GM21360 (cell line): Measurements from ENCODE around the gene EPC1.
"Not testable (repeated sequence)": the region's sequence is repeated elsewhere in the genome, so short reads cannot be mapped to it uniquely, and the experiment has no call there.

ENCODE experiments used
- ATAC-seq: cut with Tn5 transposase; IDR thresholded peaks from one replicate; pipeline ENCODE4 v1.9.1; 2021; ENCODE audit warnings: mild to moderate bottlenecking, moderate library complexity; ENCODE audit not compliant: unreplicated experiment

EPC1 gene

GRCh38 chr10:32295027-32295426, 51.9 kb downstream of the EPC1 start:
- no peak for ATAC-seq

GRCh38 chr10:32293581-32293980, 53.4 kb downstream of the EPC1 start:
- ATAC-seq: no peak

GRCh38 chr10:32279795-32280194, 67.2 kb downstream of the EPC1 start:
- no peak for ATAC-seq

GRCh38 chr10:32273336-32273735, 73.6 kb downstream of the EPC1 start:
- ATAC-seq: no peak

GRCh38 chr10:32271617-32272016, 75.3 kb downstream of the EPC1 start:
- no peak for ATAC-seq

- ATAC-seq: no peak
Observed at GRCh38 chr10:32269343-32270100, 77.4 kb downstream of the EPC1 start.

GRCh38 chr10:32268788-32269187, 78.2 kb downstream of the EPC1 start:
- no peak for ATAC-seq

- ATAC-seq: no peak
Observed at GRCh38 chr10:32266979-32267378, 80.0 kb downstream of the EPC1 start.

- ATAC-seq: no peak
Observed at GRCh38 chr10:32266566-32266965, 80.4 kb downstream of the EPC1 start.

- ATAC-seq: no peak
Observed at GRCh38 chr10:32265756-32266155, 81.2 kb downstream of the EPC1 start.

GRCh38 chr10:32263300-32263699, 83.7 kb downstream of the EPC1 start:
- no peak for ATAC-seq

GRCh38 chr10:32259551-32259950, 87.4 kb downstream of the EPC1 start:
- no peak for ATAC-seq

GRCh38 chr10:32256613-32257437, 90.1 kb downstream of the EPC1 start:
- ATAC-seq: no peak

GRCh38 chr10:32253821-32254220, 93.1 kb downstream of the EPC1 start:
- no peak for ATAC-seq

GRCh38 chr10:32253276-32253675, 93.7 kb downstream of the EPC1 start:
- ATAC-seq: no peak

GRCh38 chr10:32250489-32250888, 96.5 kb downstream of the EPC1 start:
- not testable (repeated sequence) for ATAC-seq

GRCh38 chr10:32246685-32247084, 100.3 kb downstream of the EPC1 start:
- no peak for ATAC-seq

GRCh38 chr10:32245760-32246159, 101.2 kb downstream of the EPC1 start:
- no peak for ATAC-seq

GRCh38 chr10:32244421-32245207, 102.3 kb downstream of the EPC1 start:
- no peak for ATAC-seq

GRCh38 chr10:32244011-32244410, 102.9 kb downstream of the EPC1 start:
- no peak for ATAC-seq

- ATAC-seq: no peak
Observed at GRCh38 chr10:32241946-32242345, 105.0 kb downstream of the EPC1 start.
